WI38 (cell line): Measurements from ENCODE around the gene MRNIP.

Experiments used
- H3K4me3 ChIP-seq: 2 replicates; pipeline ENCODE4 v1.5.1; 2011; ENCODE audit warnings: low read depth, mild to moderate bottlenecking, control low read depth, low read length
- CTCF ChIP-seq: IDR thresholded peaks from 2 replicates; pipeline ENCODE4 v1.5.1; 2012; ENCODE audit warnings: low read depth, mild to moderate bottlenecking, control low read depth, low read length

The MRNIP gene

DNA sequence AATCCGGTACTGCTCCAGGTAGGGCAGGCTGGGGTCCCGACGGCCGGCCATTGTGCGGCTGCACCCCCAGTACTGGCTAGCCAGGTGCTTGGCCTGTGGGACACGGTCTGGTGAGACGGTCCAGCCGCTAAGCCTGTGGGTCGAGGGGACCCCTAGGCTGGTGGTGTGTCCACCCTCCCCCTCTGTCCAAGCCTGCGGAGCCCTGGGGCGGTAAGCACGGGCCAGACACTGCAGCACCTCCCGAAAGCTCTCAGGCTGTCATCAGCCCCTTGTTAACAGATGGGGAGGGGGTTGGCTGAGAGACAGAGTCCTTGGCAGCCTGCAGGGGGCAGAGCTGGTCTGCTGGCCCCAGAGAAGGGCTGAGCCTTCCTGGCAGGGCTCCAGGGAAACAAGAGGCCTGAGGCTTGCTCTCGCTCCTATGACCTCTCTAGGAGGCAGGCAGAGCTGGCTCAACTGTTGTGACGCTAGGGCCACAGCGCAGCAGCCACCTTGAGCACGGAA lies 11.8 kb upstream of the MRNIP start:
- peak; percentile 17; the same call in 1 of the 2 replicates for TF ChIP-seq CTCF
- no peak overlapping the region for H3K4me3 ChIP-seq

DNA sequence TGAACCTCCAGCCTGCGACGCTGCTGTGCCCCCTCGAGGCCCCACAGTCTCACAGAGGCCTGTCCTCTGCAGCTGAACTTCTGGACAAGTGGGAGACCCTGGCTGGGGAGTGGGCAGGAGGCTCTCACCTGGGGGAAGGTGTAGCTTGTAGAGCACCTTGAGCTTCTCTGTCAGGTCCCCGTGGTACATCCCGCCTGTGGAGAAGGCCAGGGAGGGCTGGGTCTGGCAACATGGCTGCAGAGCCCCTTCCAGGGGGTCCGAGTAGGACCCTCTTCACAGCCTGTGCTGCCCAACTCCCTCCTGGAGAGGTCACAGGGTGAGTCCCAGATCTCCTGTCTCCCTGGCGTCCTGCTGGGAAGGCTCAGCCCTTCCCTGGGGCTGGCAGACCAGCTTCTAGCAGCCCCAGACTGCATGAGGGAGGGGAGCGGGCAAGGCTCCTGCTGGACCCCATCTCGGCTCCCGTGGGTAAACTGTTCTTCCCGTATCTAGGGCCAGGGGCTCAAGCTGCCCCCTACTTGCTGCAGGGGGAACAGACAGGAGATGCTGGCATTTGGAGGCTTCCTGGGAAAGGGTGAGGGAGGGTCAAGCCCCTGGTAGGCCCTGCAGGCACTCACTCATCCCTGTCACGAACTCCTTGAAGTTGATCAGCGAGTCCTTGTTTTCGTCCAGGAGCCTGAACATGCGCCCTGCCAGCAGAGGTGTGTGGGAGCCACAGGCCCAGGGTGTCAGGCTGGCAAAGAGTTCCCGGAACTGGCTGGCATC lies 11.2 kb upstream of the MRNIP start:
- no peak overlapping the region for H3K4me3 ChIP-seq
- no peak for TF ChIP-seq CTCF

DNA sequence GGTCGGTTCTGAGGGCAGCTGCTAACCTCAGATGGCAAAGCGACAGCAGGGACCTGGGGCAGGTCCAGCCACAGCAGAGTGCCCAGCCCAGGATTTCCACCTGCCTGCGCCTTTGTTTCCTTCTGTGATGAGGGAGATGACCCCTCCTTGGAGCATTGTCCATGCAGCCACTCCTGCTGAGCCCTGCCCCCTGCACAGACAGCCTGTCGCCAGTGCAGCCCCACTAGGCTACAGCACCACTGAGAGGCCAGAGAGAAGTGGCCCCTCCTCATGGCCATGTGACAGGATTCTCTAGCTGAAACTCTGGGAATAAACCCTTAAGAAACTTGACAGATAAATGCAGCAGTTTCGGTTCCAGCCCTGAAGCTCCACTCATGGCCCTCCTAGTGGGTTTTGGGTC lies 10.5 kb upstream of the MRNIP start:
- TF ChIP-seq CTCF: no peak
- no peak overlapping the region for H3K4me3 ChIP-seq

- H3K4me3 ChIP-seq: no peak overlapping the region
These were observed 9.9 kb upstream of the MRNIP start for GRCh38 chr5:179868541-179868940.

DNA sequence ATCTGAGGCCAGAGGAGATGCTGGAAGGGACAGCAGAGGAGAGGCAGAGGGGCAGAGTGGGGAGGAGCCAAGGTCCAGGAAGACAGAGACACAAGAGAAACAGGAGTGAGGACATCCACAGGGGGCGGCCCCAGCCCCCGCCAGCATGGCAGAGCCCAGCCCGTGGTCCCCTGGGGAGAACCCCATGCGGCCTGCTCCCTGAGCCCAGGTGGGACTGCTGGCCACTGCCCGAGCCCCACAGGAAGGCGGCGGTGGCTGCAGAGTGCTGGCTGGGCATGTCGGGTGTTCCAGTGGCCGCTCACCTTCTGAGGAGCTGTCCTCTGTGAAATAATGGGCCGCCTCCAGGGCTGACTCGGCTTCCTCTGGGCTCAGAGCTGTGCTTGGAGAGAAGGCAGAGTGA lies 8.9 kb upstream of the MRNIP start:
- no peak for TF ChIP-seq CTCF
- no peak overlapping the region for H3K4me3 ChIP-seq

More at GRCh38 chr5:179868541-179868940, 9.9 kb upstream of the MRNIP start:
- TF ChIP-seq CTCF: no peak

- no peak overlapping the region for H3K4me3 ChIP-seq
- no peak for TF ChIP-seq CTCF
These were observed 8.5 kb upstream of the MRNIP start for GRCh38 chr5:179867079-179867465.

DNA sequence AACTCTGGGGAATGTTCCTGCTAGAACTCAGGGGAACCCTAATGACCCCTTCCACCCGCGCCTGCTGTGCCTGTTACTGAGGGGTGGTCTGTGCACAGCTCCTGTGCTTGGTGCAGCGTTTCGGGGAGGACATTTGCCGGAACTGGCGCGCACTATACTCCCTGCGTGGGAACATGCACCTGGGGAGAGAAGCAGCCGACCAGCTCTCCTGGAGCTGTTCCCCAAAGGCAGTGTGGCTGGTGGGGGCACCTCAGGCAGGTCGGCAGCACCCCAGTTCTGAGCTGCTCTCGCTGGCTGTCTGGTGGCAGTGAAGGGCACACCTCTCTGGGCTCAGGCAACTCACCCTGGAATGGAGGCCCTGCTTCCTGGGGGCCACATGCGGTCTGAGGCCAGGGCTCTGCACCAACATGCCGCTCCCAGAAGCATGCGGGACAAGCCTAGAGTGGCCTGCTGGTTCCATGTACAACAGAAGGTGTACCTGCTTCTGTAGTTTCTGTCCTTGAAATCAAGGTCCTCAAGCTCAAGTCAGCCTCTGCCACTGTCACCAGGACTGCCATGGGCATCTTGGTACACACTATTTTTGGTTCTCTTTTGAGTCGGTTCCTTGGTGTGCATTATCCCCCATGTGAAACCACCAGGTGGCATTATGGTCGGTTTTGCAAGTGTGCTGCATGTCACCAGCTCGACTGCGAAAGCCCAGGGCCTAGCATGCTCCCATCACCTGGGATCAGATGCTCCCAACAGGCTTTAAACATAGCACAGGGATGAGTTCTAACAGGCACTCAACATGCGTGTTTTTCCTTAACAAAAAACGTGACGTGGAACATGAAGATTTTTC lies 7.8 kb upstream of the MRNIP start:
- no peak for TF ChIP-seq CTCF
- no peak overlapping the region for H3K4me3 ChIP-seq
